Cardiac fibroblast (primary cell): ENCODE data around the gene SUCLG2.

Experiments
- DNase-seq, 2 donors: peaks; one replicate each; pipeline versions ENCODE4 v3.0.0 to v3.0.0-alpha.2; 2010; ENCODE audit warnings: low read depth in 2 of 2
- H3K4me3 ChIP-seq, 2 donors: replicated peaks in 1 of 2; 1 replicate in 1 of 2; 2 replicates in 1 of 2; pipeline ENCODE4 v1.5.1; 2011; ENCODE audit warnings: low read depth in 2 of 2, low read length in 2 of 2, mild to moderate bottlenecking in 2 of 2, moderate library complexity in 1 of 2
- TF ChIP-seq, protein P1 (sequence below): IDR thresholded peaks from one replicate; pipeline ENCODE4 v1.5.1; 2011; ENCODE audit warnings: low read depth, mild to moderate bottlenecking, low read length, inconsistent platforms

Gene SUCLG2

DNA sequence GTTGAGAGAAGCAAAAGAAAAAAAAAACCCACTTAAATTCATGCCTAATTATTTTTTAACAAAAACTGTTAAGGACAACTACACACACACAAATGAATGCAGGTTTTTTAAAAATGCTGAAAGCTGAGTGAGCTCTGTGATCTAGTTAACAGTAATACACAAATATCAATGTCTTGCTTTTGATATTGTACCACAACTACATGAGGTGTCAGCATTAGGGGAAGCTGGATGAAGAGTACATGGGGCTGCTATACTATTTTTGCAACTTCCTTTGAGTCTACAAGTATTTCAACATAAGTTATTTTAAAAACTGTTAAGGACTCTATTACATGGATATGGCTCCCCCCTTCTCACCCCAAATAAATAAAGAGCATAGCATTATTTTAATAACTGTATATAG is 44.7 kb downstream of the SUCLG2 start:
- TF ChIP-seq, protein P1, sequence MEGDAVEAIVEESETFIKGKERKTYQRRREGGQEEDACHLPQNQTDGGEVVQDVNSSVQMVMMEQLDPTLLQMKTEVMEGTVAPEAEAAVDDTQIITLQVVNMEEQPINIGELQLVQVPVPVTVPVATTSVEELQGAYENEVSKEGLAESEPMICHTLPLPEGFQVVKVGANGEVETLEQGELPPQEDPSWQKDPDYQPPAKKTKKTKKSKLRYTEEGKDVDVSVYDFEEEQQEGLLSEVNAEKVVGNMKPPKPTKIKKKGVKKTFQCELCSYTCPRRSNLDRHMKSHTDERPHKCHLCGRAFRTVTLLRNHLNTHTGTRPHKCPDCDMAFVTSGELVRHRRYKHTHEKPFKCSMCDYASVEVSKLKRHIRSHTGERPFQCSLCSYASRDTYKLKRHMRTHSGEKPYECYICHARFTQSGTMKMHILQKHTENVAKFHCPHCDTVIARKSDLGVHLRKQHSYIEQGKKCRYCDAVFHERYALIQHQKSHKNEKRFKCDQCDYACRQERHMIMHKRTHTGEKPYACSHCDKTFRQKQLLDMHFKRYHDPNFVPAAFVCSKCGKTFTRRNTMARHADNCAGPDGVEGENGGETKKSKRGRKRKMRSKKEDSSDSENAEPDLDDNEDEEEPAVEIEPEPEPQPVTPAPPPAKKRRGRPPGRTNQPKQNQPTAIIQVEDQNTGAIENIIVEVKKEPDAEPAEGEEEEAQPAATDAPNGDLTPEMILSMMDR, result no peak

DNA sequence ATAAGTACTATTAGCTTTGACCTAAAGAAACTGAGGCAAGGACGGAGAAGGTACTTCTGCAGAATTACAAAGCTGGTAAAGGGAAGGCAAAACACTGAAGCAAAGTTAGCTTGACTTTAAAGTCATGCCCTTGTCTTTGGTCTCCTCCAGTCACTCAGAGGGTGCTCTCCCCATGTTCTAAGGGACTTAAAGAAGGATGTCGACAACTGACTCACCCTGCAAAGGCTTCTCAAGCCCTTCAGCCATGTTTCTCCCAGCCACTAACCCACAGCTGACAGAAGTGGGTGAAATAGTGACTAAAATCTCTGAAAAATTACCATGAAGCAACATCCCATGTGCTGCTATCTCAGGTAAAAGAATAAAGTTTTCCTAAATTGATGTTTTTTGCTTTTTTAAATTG is 46.4 kb downstream of the SUCLG2 start:
- TF ChIP-seq, protein P1, result no peak
- no peak for DNase-seq
- H3K4me3 ChIP-seq, result no peak overlapping the region

More for the DNA sequence above, 44.7 kb downstream of the SUCLG2 start:
- DNase-seq, result peak in 1 of 2 donors; percentile 18
- H3K4me3 ChIP-seq, result no peak overlapping the region

DNA sequence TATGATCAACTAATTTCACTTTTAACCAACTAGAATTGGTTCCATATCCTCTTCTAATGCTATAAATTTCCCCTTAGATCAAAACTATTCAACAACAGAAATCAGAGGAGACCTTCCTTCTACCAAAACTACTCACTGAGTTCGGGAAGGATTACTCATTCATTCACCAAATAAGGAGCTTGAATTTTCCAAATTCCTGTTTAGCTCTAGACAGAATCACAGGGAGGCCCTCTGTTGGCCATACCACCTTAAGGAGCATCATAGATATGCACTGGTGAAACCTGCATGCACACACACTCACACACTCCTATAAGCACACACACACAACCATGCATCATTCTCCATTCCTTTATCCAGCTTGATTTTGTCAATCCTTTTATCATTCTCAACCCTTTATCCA is 49.0 kb downstream of the SUCLG2 start:
- peak; percentile 77 to 86 for DNase-seq
- TF ChIP-seq, protein P1, result peak; percentile 54
- no peak overlapping the region for H3K4me3 ChIP-seq

DNA sequence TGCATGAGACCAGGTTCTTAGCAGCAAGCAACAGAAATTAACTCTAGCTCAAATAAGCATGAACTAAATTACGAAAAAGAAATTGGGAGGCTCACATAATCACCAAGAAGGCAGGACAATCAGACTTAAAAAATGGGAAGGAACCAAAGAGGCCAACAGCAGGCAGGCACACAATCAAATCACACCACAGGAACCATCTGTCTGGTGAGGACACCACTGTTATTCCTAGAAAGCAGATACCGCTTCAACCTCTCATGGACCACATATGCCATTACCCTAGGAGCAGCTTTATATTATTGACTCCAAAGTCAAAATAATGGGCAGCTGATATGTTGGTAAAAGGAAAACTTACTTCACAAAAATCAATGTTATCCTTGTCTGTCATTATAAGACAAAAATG is 51.6 kb downstream of the SUCLG2 start:
- TF ChIP-seq, protein P1, result no peak
- DNase-seq, result no peak
- H3K4me3 ChIP-seq, result no peak overlapping the region

DNA sequence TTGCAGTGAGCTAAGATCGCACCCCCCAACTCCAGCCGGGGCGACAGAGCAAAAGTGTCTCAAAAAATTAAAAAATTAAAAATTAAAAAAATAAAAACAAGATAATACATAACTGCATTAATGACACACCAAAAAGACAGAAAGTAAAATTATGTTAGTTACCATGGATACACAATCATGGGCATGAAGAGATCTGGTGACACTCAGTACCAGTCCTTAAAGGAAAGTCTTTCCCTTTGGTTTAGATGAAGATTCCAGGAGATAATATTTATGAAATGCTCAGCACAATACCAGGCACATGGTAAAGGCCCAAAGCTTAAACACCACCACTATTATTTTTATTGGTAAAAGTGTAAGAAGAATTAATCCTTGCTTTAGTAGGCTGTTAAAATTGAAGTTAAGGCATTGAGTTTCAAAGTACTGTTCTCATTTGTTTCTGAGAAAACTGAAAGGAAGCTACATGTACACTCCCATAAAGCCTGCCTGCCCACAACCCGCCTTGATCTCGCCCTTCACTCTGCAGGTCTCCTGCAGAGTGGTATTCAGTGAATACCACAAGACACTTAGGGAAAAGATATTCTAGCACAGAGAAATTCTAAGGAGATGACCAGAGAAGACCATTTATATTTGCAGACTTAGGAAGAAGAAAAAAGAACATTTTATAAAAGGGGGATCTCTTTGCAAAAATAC is 52.3 kb downstream of the SUCLG2 start:
- DNase-seq, result no peak

DNA sequence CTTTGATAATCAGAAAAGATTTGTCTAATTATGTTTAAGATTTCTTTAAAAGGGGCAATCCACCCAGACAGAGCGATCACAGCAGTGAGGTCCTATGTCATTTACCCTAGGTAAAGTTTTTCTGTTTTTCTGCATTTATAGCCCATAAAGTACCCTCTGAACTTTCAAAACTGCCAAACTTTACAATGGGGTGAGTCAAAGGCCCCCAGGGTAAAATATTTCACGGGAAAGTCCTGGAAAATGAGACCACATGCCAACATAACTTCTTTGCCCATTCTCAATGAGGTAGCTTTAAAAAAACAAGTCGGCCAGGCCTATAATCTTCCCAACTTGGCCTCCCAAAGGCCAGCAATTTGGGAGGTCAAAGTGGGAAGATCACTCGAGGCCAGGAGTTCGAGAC is 53.0 kb downstream of the SUCLG2 start:
- TF ChIP-seq, protein P1, result no peak
- H3K4me3 ChIP-seq, result no peak overlapping the region
- DNase-seq, result peak in 1 of 2 donors; percentile 20

More for the DNA sequence above, 52.3 kb downstream of the SUCLG2 start:
- TF ChIP-seq, protein P1, result no peak
- H3K4me3 ChIP-seq, result no peak overlapping the region

DNA sequence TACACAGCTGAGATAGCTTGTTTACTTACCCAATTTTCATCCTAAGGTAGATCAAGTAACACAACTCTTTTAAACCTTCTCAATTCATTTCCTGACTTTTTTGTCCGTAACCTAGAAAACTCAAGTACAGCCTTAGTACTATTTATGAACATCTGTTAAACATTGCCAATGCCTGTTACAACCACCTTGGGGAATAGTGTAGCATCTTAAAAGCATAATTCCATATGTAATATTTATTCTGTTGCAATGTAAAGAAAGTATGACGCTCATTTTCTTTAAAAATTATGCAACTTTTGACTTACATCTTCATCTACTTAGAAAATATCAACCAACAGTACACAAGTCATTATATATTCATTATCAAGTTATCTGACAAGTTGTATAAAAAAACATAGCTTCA is 54.6 kb downstream of the SUCLG2 start:
- no peak overlapping the region for H3K4me3 ChIP-seq
- no peak for DNase-seq
- TF ChIP-seq, protein P1, result no peak
